ENCODE data around the gene KLF12. TPM values are rescaled to one million over a fixed set of nuclear protein-coding genes. Genes with fewer than 3 reads are reported as not detected.

KLF12 gene
- total and polyA plus RNA-seq, 9 of the 15 experiments (the other 6 are each of a cell fraction or from before 2014, with no cell fraction given) = under 0.01 to 0.07 (median 0.05) TPM; not detected in 3

DNA sequence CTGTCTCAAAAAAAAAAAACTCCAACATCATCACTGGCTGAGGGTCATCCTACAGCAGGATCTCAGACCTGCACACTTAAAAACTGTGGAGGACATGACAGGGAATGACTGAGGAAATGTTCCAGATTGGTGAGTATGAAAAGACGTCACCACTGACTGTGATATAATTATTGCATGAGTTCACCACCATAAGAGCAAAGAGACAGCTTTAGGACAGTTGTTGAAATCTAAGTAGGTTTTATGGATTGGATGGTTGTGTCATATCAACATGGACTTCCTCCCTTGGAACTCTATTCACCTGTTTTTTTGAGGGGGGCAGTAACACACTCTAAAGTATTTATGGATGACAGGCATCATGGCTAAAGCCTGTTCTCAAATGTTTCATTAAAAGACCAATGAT is 31.5 kb downstream of the KLF12 start:
- H3K27ac ChIP-seq (ENCODE audit: extremely low read depth, low read depth, low read length) = no peak overlapping the region
- no peak for ATAC-seq
- in situ Hi-C loops (cut with MboI) = no loop called here

DNA sequence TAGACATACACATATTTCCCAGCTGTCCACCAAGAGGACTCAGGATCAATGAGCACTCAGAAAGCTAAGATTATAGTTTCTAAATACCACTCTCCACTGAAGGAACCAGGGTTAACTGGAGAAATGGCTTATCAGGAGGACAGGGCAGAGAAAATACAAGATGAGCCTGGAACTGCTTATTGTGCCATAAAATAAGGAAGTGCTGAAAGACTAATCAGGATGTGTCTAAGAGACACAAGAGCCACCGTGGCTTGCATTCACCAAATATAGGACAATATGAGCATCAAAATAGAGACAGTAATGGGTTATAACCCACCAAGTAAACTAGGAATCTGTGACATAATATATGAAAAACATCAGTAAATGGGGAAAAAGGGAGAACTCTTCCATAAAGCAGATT is 32.8 kb downstream of the KLF12 start:
- no peaks in the 10 kb centered on the region for H3K9me1 ChIP-seq (ENCODE audit: control insufficient read depth, insufficient read depth, low read length)
- no peaks in the 10 kb centered on the region for H3K36me3 ChIP-seq (ENCODE audit: control insufficient read depth, insufficient read depth, low read length)
- no peaks in the 10 kb centered on the region for H3K4me1 ChIP-seq (replicated peaks in 1 of 2; ENCODE audit: control insufficient read depth in 2 of 2, insufficient read depth in 2 of 2, low read length in 2 of 2)
- no peak overlapping the region for H2AFZ ChIP-seq (ENCODE audit: low read depth, low read length)
- H3K9me3 ChIP-seq (replicated peaks; ENCODE audit: control insufficient read depth, insufficient read depth, low read depth, low read length) = no peaks in the 10 kb centered on the region
- DNase-seq (ENCODE audit: extremely low read depth in 1 of 4, low spot score in 3 of 4) (no peak), ATAC-seq (no peak), FAIRE-seq (no peak)
- no peaks in the 10 kb centered on the region for H3K79me2 ChIP-seq (ENCODE audit: control insufficient read depth, insufficient read depth, low read length)
- CTCF ChIA-PET (ENCODE audit: low intra/inter-chr PET ratio) = no interaction called here
- H3K27ac ChIP-seq (ENCODE audit: extremely low read depth, low read depth, low read length) = no peak overlapping the region
- no TSS peak for BruUV-seq (replicated peaks)
- no peak overlapping the region for H3K9ac ChIP-seq (ENCODE audit: insufficient read depth in 1 of 2, low read depth in 2 of 2, low read length in 2 of 2)
- intact Hi-C loops (cut with micrococcal nuclease) = no loop called here
- in situ Hi-C loops (cut with MboI) = no loop called here
- 0% methylated on average over 1 of the region's 1 CpG for WGBS (ENCODE audit: insufficient coverage, low coverage, missing lambda C conversion rate)
- H3K27me3 ChIP-seq (ENCODE audit: control insufficient read depth in 2 of 2, insufficient read depth in 2 of 2, low read length in 2 of 2) = no peaks in the 10 kb centered on the region
- no peak for TF ChIP-seq RCOR1 (IDR thresholded peaks at IDR 0.05; ENCODE audit: borderline replicate concordance in 1 of 2, low read depth in 2 of 2, low read length in 2 of 2)
- TF ChIP-seq ESRRB (CRISPR knock-in tag; IDR thresholded peaks at IDR 0.05; ENCODE audit: borderline replicate concordance) = no peak
- TF ChIP-seq ZNF174 (CRISPR knock-in tag; IDR thresholded peaks at IDR 0.05) = no peak
- TF ChIP-seq ZNF830 (CRISPR knock-in tag; IDR thresholded peaks at IDR 0.05) = no peak
- TF ChIP-seq TAF9B (IDR thresholded peaks at IDR 0.05; ENCODE audit: partially characterized antibody) = no peak
- TF ChIP-seq KDM4B (IDR thresholded peaks at IDR 0.05; ENCODE audit: borderline replicate concordance in 2 of 2, low read depth in 1 of 2) = no peak
- TF ChIP-seq CREB1 (IDR thresholded peaks at IDR 0.05) = no peak
- no peak for TF ChIP-seq CREB1 (CRISPR knock-in tag; IDR thresholded peaks at IDR 0.05)
- TF ChIP-seq, protein P1, sequence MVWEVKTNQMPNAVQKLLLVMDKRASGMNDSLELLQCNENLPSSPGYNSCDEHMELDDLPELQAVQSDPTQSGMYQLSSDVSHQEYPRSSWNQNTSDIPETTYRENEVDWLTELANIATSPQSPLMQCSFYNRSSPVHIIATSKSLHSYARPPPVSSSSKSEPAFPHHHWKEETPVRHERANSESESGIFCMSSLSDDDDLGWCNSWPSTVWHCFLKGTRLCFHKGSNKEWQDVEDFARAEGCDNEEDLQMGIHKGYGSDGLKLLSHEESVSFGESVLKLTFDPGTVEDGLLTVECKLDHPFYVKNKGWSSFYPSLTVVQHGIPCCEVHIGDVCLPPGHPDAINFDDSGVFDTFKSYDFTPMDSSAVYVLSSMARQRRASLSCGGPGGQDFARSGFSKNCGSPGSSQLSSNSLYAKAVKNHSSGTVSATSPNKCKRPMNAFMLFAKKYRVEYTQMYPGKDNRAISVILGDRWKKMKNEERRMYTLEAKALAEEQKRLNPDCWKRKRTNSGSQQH (CRISPR knock-in tag; IDR thresholded peaks at IDR 0.05) = no peak
- no peak overlapping the region for H3K4me3 ChIP-seq
- no peaks in the 10 kb centered on the region for H4K20me1 ChIP-seq (replicated peaks; ENCODE audit: control insufficient read depth, insufficient read depth, low read length)
- POLR2A ChIA-PET = no interaction called here
- no peak overlapping the region for H3K4me2 ChIP-seq (ENCODE audit: insufficient read depth, low read length)

More for the DNA sequence above, 31.5 kb downstream of the KLF12 start:
- no peaks in the 10 kb centered on the region for H3K9me3 ChIP-seq (replicated peaks; ENCODE audit: control insufficient read depth, insufficient read depth, low read depth, low read length)
- no peaks in the 10 kb centered on the region for H3K9me1 ChIP-seq (ENCODE audit: control insufficient read depth, insufficient read depth, low read length)
- no peak overlapping the region for H3K4me2 ChIP-seq (ENCODE audit: insufficient read depth, low read length)
- TF ChIP-seq, protein P2, sequence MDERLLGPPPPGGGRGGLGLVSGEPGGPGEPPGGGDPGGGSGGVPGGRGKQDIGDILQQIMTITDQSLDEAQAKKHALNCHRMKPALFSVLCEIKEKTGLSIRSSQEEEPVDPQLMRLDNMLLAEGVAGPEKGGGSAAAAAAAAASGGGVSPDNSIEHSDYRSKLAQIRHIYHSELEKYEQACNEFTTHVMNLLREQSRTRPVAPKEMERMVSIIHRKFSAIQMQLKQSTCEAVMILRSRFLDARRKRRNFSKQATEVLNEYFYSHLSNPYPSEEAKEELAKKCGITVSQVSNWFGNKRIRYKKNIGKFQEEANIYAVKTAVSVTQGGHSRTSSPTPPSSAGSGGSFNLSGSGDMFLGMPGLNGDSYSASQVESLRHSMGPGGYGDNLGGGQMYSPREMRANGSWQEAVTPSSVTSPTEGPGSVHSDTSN (CRISPR knock-in tag; IDR thresholded peaks at IDR 0.05; ENCODE audit: low read depth) = no peak
- TF ChIP-seq, protein P2 (tag; conservative IDR thresholded peaks at IDR 0.05; ENCODE audit: low read depth) = no peak
- WGBS (ENCODE audit: insufficient coverage, low coverage, missing lambda C conversion rate) = 0% methylated on average over 1 of the region's 1 CpG
- no peak for FAIRE-seq
- H3K79me2 ChIP-seq (ENCODE audit: control insufficient read depth, insufficient read depth, low read length) = no peaks in the 10 kb centered on the region
- H3K4me1 ChIP-seq (replicated peaks in 1 of 2; ENCODE audit: control insufficient read depth in 2 of 2, insufficient read depth in 2 of 2, low read length in 2 of 2) = no peaks in the 10 kb centered on the region
- POLR2A ChIA-PET = no interaction called here
- CTCF ChIA-PET (ENCODE audit: low intra/inter-chr PET ratio) = no interaction called here
- no peaks in the 10 kb centered on the region for H4K20me1 ChIP-seq (replicated peaks; ENCODE audit: control insufficient read depth, insufficient read depth, low read length)
- intact Hi-C loops (cut with micrococcal nuclease) = no loop called here
- no peak overlapping the region for H2AFZ ChIP-seq (ENCODE audit: low read depth, low read length)
- no TSS peak for BruUV-seq (replicated peaks)
- no peaks in the 10 kb centered on the region for H3K36me3 ChIP-seq (ENCODE audit: control insufficient read depth, insufficient read depth, low read length)
- no peak overlapping the region for H3K9ac ChIP-seq (ENCODE audit: insufficient read depth in 1 of 2, low read depth in 2 of 2, low read length in 2 of 2)
- H3K4me3 ChIP-seq = no peak overlapping the region
- no peak for DNase-seq (ENCODE audit: extremely low read depth in 1 of 4, low spot score in 3 of 4)
- H3K27me3 ChIP-seq (ENCODE audit: control insufficient read depth in 2 of 2, insufficient read depth in 2 of 2, low read length in 2 of 2) = no peaks in the 10 kb centered on the region
